ENCODE data around the gene SOBP. TPM values are rescaled to one million over a fixed set of nuclear protein-coding genes. Genes with fewer than 3 reads are reported as not detected.
A peak's percentile ranks its signal among the peaks of the same experiment; 100 is the strongest.

Gene SOBP
- total and polyA plus RNA-seq, 9 donors, result 8.7 to 31.3 (median 25.8) TPM

- TF ChIP-seq EP300 (IDR thresholded peaks at IDR 0.05), result no peak
- TF ChIP-seq POLR2A (IDR thresholded peaks at IDR 0.05), result no peak
- no peak for TF ChIP-seq CTCF (IDR thresholded peaks at IDR 0.05)
- intact Hi-C loops (cut with DNase I), result no loop called here
- Histone ChIP-seq H3K36me3 (no peaks in the 10 kb centered on the region), H3K4me1 (ENCODE audit: insufficient read depth) (peaks cover 11% of the 10 kb centered on the region), H3K27ac (peak overlapping the region in 1 of 2 donors; percentile 3), H3K4me3 (no peak overlapping the region), H3K9me3 (no peaks in the 10 kb centered on the region), H3K27me3 (no peaks in the 10 kb centered on the region)
- DNase-seq, result no peak
- WGBS, 3 donors, result 42 to 65% (median 64%) methylated on average over 4 of the region's 4 CpGs
Observed at GRCh38 chr6:107655245-107655644, 165.3 kb downstream of the SOBP start.

- WGBS, 3 donors, result 47 to 65% (median 60%) methylated on average over 2 of the region's 2 CpGs
- H3K27me3 ChIP-seq, result no peaks in the 10 kb centered on the region
- no peak overlapping the region for H3K4me3 ChIP-seq
- no peak for TF ChIP-seq CTCF (IDR thresholded peaks at IDR 0.05)
- TF ChIP-seq EP300 (IDR thresholded peaks at IDR 0.05), result no peak
- TF ChIP-seq POLR2A (IDR thresholded peaks at IDR 0.05), result no peak
- intact Hi-C loops (cut with DNase I), result no loop called here
- H3K4me1 ChIP-seq (ENCODE audit: insufficient read depth), result peaks cover 11% of the 10 kb centered on the region
- H3K9me3 ChIP-seq, result no peaks in the 10 kb centered on the region
- no peak for DNase-seq
- no peaks in the 10 kb centered on the region for H3K36me3 ChIP-seq
- no peak overlapping the region for H3K27ac ChIP-seq
Observed at GRCh38 chr6:107655864-107656263, 165.9 kb downstream of the SOBP start.

- Histone ChIP-seq H3K27me3 (no peaks in the 10 kb centered on the region), H3K36me3 (no peaks in the 10 kb centered on the region), H3K4me1 (ENCODE audit: insufficient read depth) (peaks cover 12% of the 10 kb centered on the region), H3K27ac (peak overlapping the region in 1 of 2 donors; percentile 39), H3K4me3 (no peak overlapping the region), H3K9me3 (no peaks in the 10 kb centered on the region)
- 6 to 25% (median 16%) methylated on average over 1 of the region's 1 CpG for WGBS, 3 donors
- intact Hi-C loops (cut with DNase I), result no loop called here
- no peak for DNase-seq
- TF ChIP-seq CTCF (IDR thresholded peaks at IDR 0.05) (no peak), EP300 (IDR thresholded peaks at IDR 0.05) (no peak), POLR2A (IDR thresholded peaks at IDR 0.05) (no peak)
Observed at GRCh38 chr6:107656401-107656800, 166.5 kb downstream of the SOBP start.

GRCh38 chr6:107656883-107657282 is 167.0 kb downstream of the SOBP start:
- 79 to 96% (median 85%) methylated on average over 7 to 8 of the region's 8 CpGs for WGBS, 3 donors
- H3K27ac ChIP-seq, result peak overlapping the region in 1 of 2 donors; percentile 39

More at GRCh38 chr6:107656883-107657282, 167.0 kb downstream of the SOBP start:
- Histone ChIP-seq H3K4me3 (no peak overlapping the region), H3K36me3 (no peaks in the 10 kb centered on the region), H3K4me1 (ENCODE audit: insufficient read depth) (peaks cover 17% of the 10 kb centered on the region), H3K9me3 (no peaks in the 10 kb centered on the region), H3K27me3 (no peaks in the 10 kb centered on the region)
- TF ChIP-seq CTCF (IDR thresholded peaks at IDR 0.05) (no peak), POLR2A (IDR thresholded peaks at IDR 0.05) (no peak), EP300 (IDR thresholded peaks at IDR 0.05) (no peak)
- no peak for DNase-seq
- intact Hi-C loops (cut with DNase I), result no loop called here
